K562 (cell line): Measurements from ENCODE around the gene ATXN2L. TPM values are rescaled to one million over a fixed set of nuclear protein-coding genes. Genes with fewer than 3 reads are reported as not detected.

ENCODE experiments used
- ATAC-seq: fragments of 200-7000 bp; cut with Tn5 transposase; 3 replicates; pipeline ENCODE4 v1.9.1; 2020; ENCODE audit warnings: moderate library complexity
- BruUV-seq: library from RNA; stranded (reverse); fragments of 400-500 nt; replicated peaks from 2 replicates; lab custom pipeline; 2021; lab: Mats Ljungman, UMichigan
- CTCF ChIA-PET: fragments of 300-600 bp; formaldehyde crosslinking; extraction: SDS; loops from one replicate; lab custom pipeline; 2021; ENCODE audit warnings: low intra/inter-chr PET ratio; lab: Yijun Ruan, JAX
- POLR2A ChIA-PET: fragments of 300-600, 350-650 bp; sonication (Branson Sonifier 250); formaldehyde crosslinking; extraction: SDS; loops from one replicate; lab custom pipeline; 2021; ENCODE audit warnings: antibody characterized with exemption, inconsistent platforms; lab: Yijun Ruan, JAX
- DNase-seq, 4 experiments: peaks; one replicate each; pipeline versions ENCODE4 v3.0.0 to v3.0.0-alpha.2; 2011 to 2018; ENCODE audit warnings: low spot score in 3 of 4, mixed read lengths in 3 of 4; ENCODE audit errors: extremely low read depth in 1 of 4
- FAIRE-seq: peaks from 2 replicates; lab custom pipeline; 2011; peaks lifted over from hg19 to GRCh38; lab: Jason Lieb, UNC
- H2AFZ ChIP-seq: 2 replicates; pipeline ENCODE4 v1.6.0; 2011; ENCODE audit warnings: low read depth, low read length, control low read depth, inconsistent platforms
- H3K27ac ChIP-seq: fragments of 200-600 bp; 3 replicates; pipeline ENCODE4 v1.8.0; 2011; ENCODE audit warnings: low read depth, mild to moderate bottlenecking, control low read depth, inconsistent platforms, low read length, moderate library complexity, mixed read lengths; ENCODE audit errors: extremely low read depth
- H3K27me3 ChIP-seq, 2 experiments: fragments of 300-600 bp in 1 of 2; 2 replicates in 1 of 2; 3 replicates in 1 of 2; pipeline versions ENCODE4 v1.6.0 to v1.8.0; 2011; ENCODE audit warnings: inconsistent platforms in 2 of 2, low read length in 2 of 2, mild to moderate bottlenecking in 1 of 2, mixed read lengths in 1 of 2, moderate library complexity in 1 of 2; ENCODE audit not compliant: control insufficient read depth in 2 of 2, insufficient read depth in 2 of 2
- H3K36me3 ChIP-seq: fragments of 300-600 bp; 3 replicates; pipeline ENCODE4 v1.8.0; 2011; ENCODE audit warnings: mild to moderate bottlenecking, low read length, inconsistent platforms; ENCODE audit not compliant: control insufficient read depth, insufficient read depth
- H3K4me1 ChIP-seq, 2 experiments: fragments of 200-600 bp in 1 of 2; replicated peaks in 1 of 2; 2 replicates in 1 of 2; 3 replicates in 1 of 2; pipeline versions ENCODE4 v1.5.1 to v1.8.0; 2011; ENCODE audit warnings: inconsistent platforms in 2 of 2, low read length in 2 of 2, mild to moderate bottlenecking in 1 of 2, mixed read lengths in 1 of 2, moderate library complexity in 1 of 2; ENCODE audit not compliant: control insufficient read depth in 2 of 2, insufficient read depth in 2 of 2
- H3K4me2 ChIP-seq: 2 replicates; pipeline ENCODE4 v1.6.1; 2011; ENCODE audit warnings: low read length, control low read depth, inconsistent platforms, mixed read lengths; ENCODE audit not compliant: insufficient read depth
- H3K4me3 ChIP-seq: fragments of 200-600 bp; sonication (generic), shearing (Covaris generic); 2 replicates; pipeline ENCODE4 v1.5.1; 2016; ENCODE audit warnings: control low read depth, inconsistent platforms
- H3K79me2 ChIP-seq: fragments of 200-600 bp; 3 replicates; pipeline ENCODE4 v1.8.0; 2011; ENCODE audit warnings: low read length, inconsistent platforms; ENCODE audit not compliant: control insufficient read depth, insufficient read depth
- H3K9ac ChIP-seq, 2 experiments: 2 replicates each; pipeline versions ENCODE4 v1.6.0 to v1.6.1; 2011; ENCODE audit warnings: low read depth in 2 of 2, low read length in 2 of 2, control low read depth in 1 of 2, inconsistent platforms in 1 of 2, mild to moderate bottlenecking in 1 of 2, mixed read lengths in 1 of 2; ENCODE audit not compliant: insufficient read depth in 1 of 2
- H3K9me1 ChIP-seq: one replicate; pipeline ENCODE4 v1.6.0; 2011; ENCODE audit warnings: inconsistent platforms, mild to moderate bottlenecking, low read length, moderate library complexity; ENCODE audit not compliant: control insufficient read depth, insufficient read depth
- H3K9me3 ChIP-seq: replicated peaks from 2 replicates; pipeline ENCODE4 v1.5.1; 2011; ENCODE audit warnings: low read depth, low read length, inconsistent platforms; ENCODE audit not compliant: control insufficient read depth, insufficient read depth
- H4K20me1 ChIP-seq: replicated peaks from 2 replicates; pipeline ENCODE4 v1.6.1; 2011; ENCODE audit warnings: low read length, inconsistent platforms, mixed read lengths; ENCODE audit not compliant: control insufficient read depth, insufficient read depth
- HEY1 ChIP-seq: fragments of 250-450 bp; sonication (Bioruptor Pico); IDR thresholded peaks from 2 replicates; pipeline ENCODE4 v1.5.0; 2020; ENCODE audit warnings: mild to moderate bottlenecking, moderate library complexity, borderline replicate concordance
- MTF1 ChIP-seq: fragments of 250-450 bp; sonication (Bioruptor Pico); IDR thresholded peaks from 2 replicates; pipeline ENCODE4 v1.9.0; 2021; ENCODE audit warnings: moderate library complexity, mild to moderate bottlenecking, inconsistent platforms, borderline replicate concordance
- NEUROD1 ChIP-seq: fragments of 150-350 bp; IDR thresholded peaks from 2 replicates; pipeline ENCODE4 v1.6.1; 2014; ENCODE audit warnings: borderline replicate concordance, low read length, low read depth; ENCODE audit not compliant: partially characterized antibody
- POLR2AphosphoS2 ChIP-seq: IDR thresholded peaks from 2 replicates; pipeline ENCODE4 v1.6.1; 2012; ENCODE audit warnings: low read length, improper control_type of control experiment
- PTRF ChIP-seq: fragments of 450-650 bp; IDR thresholded peaks from 2 replicates; pipeline ENCODE4 v1.6.1; 2016; ENCODE audit warnings: mild to moderate bottlenecking, missing genetic modification characterization, missing compliant biosample characterization
- RAD51 ChIP-seq: fragments of 450-650 bp; IDR thresholded peaks from 2 replicates; pipeline ENCODE4 v1.7.1; 2016; ENCODE audit warnings: low read depth, mild to moderate bottlenecking, borderline replicate concordance
- WGBS: fragments of 100-300 bp; shearing (Covaris generic); methylation state at CpG from one replicate; pipeline ENCODE4 v1.1.6; 2016; ENCODE audit warnings: low coverage, mixed read lengths; ENCODE audit not compliant: insufficient coverage; ENCODE audit errors: missing lambda C conversion rate; 5-methylcytosine and 5-hydroxymethylcytosine counted together
- in situ Hi-C: fragments of 300-500 bp; cut with MboI; formaldehyde crosslinking; loops from 4 replicates; pipeline ENCODE4 v1.15.0; 2018; ENCODE audit warnings: inconsistent platforms, mixed read lengths
- intact Hi-C: fragments of 100-400 bp; cut with micrococcal nuclease; formaldehyde crosslinking; loops from 2 replicates; pipeline ENCODE4 v1.14.2; 2022
- polyA plus RNA-seq, 8 experiments: library from polyadenylated mRNA; depleted of rRNA in 4 of 8; stranded (reverse) in 5 of 8; unstranded in 3 of 8; fragments of >200 nt; fragmentation: Nextera tagmentation in 2 of 8; fragmentation: Illumina TruSeq in 1 of 8; extraction: Ambion mirVana in 2 of 8; extraction: Trizol in 1 of 8; gene quantifications; 2 replicates each; pipeline versions ENCODE4 v1.2.1 to v1.2.3, GENCODE V29; 2011 to 2014; ENCODE audit warnings: inconsistent platforms in 1 of 8, missing spikeins in 1 of 8
- total RNA-seq, 7 experiments: library from RNA; depleted of rRNA in 6 of 7; stranded (reverse); fragments of >200 nt in 6 of 7; fragmentation: Illumina TruSeq in 2 of 7; extraction: Trizol in 2 of 7; gene quantifications; 2 replicates each; pipeline versions ENCODE4 v1.2.1 to v1.2.3, GENCODE V29; 2011 to 2021; ENCODE audit warnings: low replicate concordance in 1 of 7
- TF ChIP-seq, protein P1 (sequence below), 3 experiments: fragments of 200-800 bp in 1 of 3; sonication (Bioruptor generic) in 1 of 3; sonication (generic) in 1 of 3; formaldehyde crosslinking in 1 of 3; IDR thresholded peaks; 2 replicates each; pipeline versions ENCODE4 v1.6.1 to v1.8.0; 2016 to 2022; ENCODE audit warnings: mild to moderate bottlenecking in 2 of 3, missing compliant biosample characterization in 2 of 3, missing genetic modification characterization in 2 of 3, missing genetic modification reagents in 1 of 3
- TF ChIP-seq, protein P2 (sequence below), 2 experiments: IDR thresholded peaks; 2 replicates each; pipeline ENCODE4 v1.6.1; 2012; ENCODE audit warnings: improper control_type of control experiment in 2 of 2, low read depth in 2 of 2, low read length in 2 of 2, borderline replicate concordance in 1 of 2
- TF ChIP-seq, protein P3 (sequence below): fragments of 450-650 bp; IDR thresholded peaks from 2 replicates; pipeline ENCODE4 v1.6.1; 2014; ENCODE audit warnings: low read depth, mild to moderate bottlenecking, moderate library complexity, borderline replicate concordance
- TF ChIP-seq, protein P4 (sequence below): sonication (generic); formaldehyde crosslinking; IDR thresholded peaks from 2 replicates; pipeline ENCODE4 v1.8.0; 2022; ENCODE audit warnings: mild to moderate bottlenecking, missing genetic modification reagents

Gene ATXN2L
- total and polyA plus RNA-seq, 9 of the 15 experiments (the other 6 are each of a cell fraction or from before 2014, with no cell fraction given), result 3.8 to 280 (median 37.2) TPM

DNA sequence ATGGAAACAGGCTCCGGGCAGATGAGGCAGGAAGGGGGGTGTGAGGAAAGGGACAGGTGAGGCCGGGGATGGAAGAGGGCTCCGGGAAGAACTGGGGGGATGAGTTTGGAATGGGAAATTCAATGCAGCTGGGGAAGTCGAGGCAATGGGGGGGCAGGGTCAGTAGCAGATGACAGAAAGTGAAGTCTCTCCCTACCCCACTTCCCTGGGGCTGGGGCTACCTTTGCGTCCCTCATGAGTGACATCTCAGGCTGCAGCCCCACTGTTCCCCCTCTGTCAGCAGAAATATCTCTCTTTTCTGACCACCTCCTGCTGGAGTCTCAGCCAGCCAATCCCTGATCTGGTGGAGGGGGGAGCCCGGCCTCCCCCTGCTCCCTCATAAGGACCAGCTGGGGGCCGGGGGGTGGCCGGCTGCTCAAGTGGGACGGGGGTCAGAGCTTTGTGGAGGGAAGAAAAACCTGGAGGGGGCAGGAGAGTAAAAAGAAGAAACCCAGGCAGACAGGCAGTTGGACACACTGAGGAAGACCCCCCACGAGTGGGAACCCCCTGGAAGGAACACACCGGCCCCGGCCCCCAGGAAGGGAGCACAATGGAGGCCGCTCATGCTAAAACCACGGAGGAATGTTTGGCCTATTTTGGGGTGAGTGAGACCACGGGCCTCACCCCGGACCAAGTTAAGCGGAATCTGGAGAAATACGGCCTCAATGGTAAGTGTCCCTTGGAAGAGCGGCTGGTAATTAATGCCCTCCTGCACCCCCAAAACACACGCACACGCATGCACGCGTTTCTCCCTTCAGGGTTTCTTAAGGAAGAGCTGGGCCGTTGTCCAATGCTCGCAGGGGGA, 55.5 kb downstream of the ATXN2L start, which contains the start of gene ATP2A1:
ATP2A1 (plus strand) TSS at position 406 of the 844 bp plus-strand sequence; CDS start at position 590, 184 bp downstream.
- FAIRE-seq (no peak), ATAC-seq (no peak), DNase-seq (peak in 1 of 4 experiments; percentile 16)
- Histone ChIP-seq H3K9ac (peak within 1 kb of the TSS; percentile 70 to 89), H3K4me1 (peaks cover 11 to 71% of the 10 kb centered on the region in 2 experiments; a peak in 4 of 5 replicates), H3K9me3 (no peaks in the 10 kb centered on the region), H3K27ac (peak within 1 kb of the TSS; percentile 61; the same call in 1 of the 3 replicates), H3K36me3 (peaks cover 15% of the 10 kb centered on the region; the same call in 1 of the 3 replicates), H3K9me1 (no peaks in the 10 kb centered on the region), H2AFZ (peak within 1 kb of the TSS; percentile 93), H3K27me3 (no peaks in the 10 kb centered on the region; a peak in 1 of 5 replicates), H3K4me3 (peak within 1 kb of the TSS; percentile 82), H3K4me2 (peak within 1 kb of the TSS; percentile 84), H4K20me1 (no peaks in the 10 kb centered on the region), H3K79me2 (peaks cover 9% of the 10 kb centered on the region)
- in situ Hi-C loops (no loop called here), intact Hi-C loops (no loop called here)
- no TSS peak for BruUV-seq
- 56% methylated on average over 17 of the region's 25 CpGs for WGBS
- POLR2A ChIA-PET, result interaction anchor here (0.6 to 2.1 kb wide), 5 partner anchors 9 to 67 kb away, joined by 3 to 6 read pairs (median 3); partner anchors contain the start of gene SH2B1
- CTCF ChIA-PET, result no interaction called here
- no peak for TF ChIP-seq HEY1 (CRISPR knock-in tag)
- TF ChIP-seq, protein P1, sequence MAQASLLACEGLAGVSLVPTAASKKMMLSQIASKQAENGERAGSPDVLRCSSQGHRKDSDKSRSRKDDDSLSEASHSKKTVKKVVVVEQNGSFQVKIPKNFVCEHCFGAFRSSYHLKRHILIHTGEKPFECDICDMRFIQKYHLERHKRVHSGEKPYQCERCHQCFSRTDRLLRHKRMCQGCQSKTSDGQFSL (CRISPR knock-in tag; IDR thresholded peaks at IDR 0.05), result no peak
- TF ChIP-seq, protein P1 (tag; IDR thresholded peaks at IDR 0.05), result 0 out of 4 replicates have a peak, but pooled peaks of 1 of the 2 experiments have one; percentile 18
- TF ChIP-seq MTF1 (CRISPR knock-in tag), result no peak
- TF ChIP-seq NEUROD1, result no peak
- 0 out of 2 replicates have a peak, but pooled peaks have one; percentile 1 for TF ChIP-seq POLR2AphosphoS2
- TF ChIP-seq, protein P2, sequence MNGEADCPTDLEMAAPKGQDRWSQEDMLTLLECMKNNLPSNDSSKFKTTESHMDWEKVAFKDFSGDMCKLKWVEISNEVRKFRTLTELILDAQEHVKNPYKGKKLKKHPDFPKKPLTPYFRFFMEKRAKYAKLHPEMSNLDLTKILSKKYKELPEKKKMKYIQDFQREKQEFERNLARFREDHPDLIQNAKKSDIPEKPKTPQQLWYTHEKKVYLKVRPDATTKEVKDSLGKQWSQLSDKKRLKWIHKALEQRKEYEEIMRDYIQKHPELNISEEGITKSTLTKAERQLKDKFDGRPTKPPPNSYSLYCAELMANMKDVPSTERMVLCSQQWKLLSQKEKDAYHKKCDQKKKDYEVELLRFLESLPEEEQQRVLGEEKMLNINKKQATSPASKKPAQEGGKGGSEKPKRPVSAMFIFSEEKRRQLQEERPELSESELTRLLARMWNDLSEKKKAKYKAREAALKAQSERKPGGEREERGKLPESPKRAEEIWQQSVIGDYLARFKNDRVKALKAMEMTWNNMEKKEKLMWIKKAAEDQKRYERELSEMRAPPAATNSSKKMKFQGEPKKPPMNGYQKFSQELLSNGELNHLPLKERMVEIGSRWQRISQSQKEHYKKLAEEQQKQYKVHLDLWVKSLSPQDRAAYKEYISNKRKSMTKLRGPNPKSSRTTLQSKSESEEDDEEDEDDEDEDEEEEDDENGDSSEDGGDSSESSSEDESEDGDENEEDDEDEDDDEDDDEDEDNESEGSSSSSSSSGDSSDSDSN (IDR thresholded peaks at IDR 0.05; ENCODE audit: borderline replicate concordance in 1 of 2, low read depth in 2 of 2, low read length in 2 of 2), result no peak
- TF ChIP-seq, protein P3, sequence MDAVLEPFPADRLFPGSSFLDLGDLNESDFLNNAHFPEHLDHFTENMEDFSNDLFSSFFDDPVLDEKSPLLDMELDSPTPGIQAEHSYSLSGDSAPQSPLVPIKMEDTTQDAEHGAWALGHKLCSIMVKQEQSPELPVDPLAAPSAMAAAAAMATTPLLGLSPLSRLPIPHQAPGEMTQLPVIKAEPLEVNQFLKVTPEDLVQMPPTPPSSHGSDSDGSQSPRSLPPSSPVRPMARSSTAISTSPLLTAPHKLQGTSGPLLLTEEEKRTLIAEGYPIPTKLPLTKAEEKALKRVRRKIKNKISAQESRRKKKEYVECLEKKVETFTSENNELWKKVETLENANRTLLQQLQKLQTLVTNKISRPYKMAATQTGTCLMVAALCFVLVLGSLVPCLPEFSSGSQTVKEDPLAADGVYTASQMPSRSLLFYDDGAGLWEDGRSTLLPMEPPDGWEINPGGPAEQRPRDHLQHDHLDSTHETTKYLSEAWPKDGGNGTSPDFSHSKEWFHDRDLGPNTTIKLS, result no peak
- TF ChIP-seq RAD51, result no peak
- TF ChIP-seq PTRF, result no peak
- TF ChIP-seq, protein P4, sequence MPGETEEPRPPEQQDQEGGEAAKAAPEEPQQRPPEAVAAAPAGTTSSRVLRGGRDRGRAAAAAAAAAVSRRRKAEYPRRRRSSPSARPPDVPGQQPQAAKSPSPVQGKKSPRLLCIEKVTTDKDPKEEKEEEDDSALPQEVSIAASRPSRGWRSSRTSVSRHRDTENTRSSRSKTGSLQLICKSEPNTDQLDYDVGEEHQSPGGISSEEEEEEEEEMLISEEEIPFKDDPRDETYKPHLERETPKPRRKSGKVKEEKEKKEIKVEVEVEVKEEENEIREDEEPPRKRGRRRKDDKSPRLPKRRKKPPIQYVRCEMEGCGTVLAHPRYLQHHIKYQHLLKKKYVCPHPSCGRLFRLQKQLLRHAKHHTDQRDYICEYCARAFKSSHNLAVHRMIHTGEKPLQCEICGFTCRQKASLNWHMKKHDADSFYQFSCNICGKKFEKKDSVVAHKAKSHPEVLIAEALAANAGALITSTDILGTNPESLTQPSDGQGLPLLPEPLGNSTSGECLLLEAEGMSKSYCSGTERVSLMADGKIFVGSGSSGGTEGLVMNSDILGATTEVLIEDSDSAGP (CRISPR knock-in tag), result no peak
